Hematopoietic multipotent progenitor cell (in vitro differentiated cells): ENCODE data around the gene ABCB4. TPM values are rescaled to one million over a fixed set of nuclear protein-coding genes. Genes with fewer than 3 reads are reported as not detected.
"Not testable (repeated sequence)": the region's sequence is repeated elsewhere in the genome, so short reads cannot be mapped to it uniquely, and the experiment has no call there.

Experiments used
- DNase-seq, 3 donors: peaks; one replicate each; pipeline ENCODE4 v3.0.0-alpha.2; 2011 to 2015; ENCODE audit warnings: low read depth in 2 of 3, low spot score in 2 of 3
- total RNA-seq: library from RNA; depleted of rRNA; stranded (reverse); fragments of >200 nt; gene quantifications from one replicate; pipeline ENCODE4 v1.2.3, GENCODE V29; 2012

ABCB4 gene
- total RNA-seq, 1 donor: 0.27 TPM

DNA sequence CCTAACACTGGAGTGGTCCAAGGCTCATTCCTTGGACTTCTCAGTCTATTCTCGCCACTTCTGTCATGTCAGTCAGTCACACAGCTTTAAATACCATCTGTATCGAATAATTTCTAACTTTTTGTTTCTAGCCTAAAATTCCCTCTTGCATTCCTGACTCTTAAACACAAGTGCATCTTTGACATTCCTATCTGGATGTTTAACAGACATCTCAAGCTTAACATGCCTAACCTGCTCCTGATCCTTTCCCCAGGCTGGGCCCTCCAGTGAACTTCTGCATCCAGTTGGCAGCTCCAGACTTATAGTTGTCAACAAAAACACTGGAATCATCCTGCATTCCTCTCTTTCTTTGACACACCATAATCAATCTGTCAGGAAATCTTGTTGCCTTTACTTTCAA lies 4.5 kb upstream of the ABCB4 start:
- DNase-seq: no peak

DNA sequence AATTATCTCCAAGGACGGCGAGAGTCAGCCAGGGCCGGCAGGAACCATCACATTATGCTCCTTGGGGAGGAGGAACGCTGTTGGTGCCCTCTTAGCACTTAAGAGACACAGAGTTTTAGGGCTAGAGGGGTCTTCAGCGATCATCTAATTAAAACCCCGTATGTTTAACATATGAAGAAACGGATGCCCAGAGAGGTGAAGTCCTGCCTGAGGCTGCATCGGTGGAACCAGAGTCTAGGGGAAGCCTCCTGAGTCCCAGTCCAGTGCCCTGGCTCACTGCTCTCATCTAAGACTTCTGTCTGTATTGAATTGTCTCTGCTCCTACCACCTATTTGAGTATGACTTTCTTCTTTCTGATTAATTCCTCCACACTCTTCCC lies 688 bp upstream of the ABCB4 start:
- no peak for DNase-seq

DNA sequence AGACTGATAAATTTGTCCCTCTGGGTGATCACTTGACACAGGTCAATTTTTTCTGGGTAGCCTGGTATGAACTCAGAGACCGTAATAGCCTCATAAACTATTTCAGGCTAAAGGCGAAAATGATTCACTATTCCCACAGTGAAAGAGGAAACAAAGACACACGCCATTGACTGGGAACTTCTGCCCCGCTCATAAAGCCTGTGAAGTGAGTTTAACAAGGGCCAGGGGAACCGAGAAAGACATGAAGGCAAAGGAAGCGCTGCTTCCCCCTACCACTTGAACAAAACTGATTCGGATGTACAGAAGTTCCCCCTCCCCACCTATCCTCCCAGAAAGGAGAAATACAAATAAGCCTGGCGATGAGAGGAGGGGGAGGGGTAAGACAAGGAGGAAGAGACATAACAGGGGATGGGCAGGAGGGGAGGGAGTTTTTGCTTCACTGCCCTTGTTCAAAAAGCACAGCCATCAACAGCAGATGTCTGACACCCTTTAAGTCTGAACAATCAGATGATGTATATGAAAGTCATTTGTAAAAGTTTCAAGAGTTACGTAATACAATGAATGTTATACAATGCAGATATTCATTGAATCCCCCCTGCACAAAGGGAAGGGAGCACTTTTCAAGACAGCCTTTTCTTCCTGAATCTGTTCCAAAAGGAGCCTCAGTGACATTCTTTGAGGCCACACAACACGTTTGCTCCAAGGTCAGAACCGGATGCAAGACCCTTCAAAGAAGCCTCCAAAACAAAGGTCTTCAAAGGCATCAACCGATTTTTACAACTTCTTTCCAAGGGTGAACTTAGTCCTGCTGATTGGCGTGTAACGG lies 734 bp downstream of the ABCB4 start:
- peak in 2 of 3 donors; percentile 41 to 46 for DNase-seq

DNA sequence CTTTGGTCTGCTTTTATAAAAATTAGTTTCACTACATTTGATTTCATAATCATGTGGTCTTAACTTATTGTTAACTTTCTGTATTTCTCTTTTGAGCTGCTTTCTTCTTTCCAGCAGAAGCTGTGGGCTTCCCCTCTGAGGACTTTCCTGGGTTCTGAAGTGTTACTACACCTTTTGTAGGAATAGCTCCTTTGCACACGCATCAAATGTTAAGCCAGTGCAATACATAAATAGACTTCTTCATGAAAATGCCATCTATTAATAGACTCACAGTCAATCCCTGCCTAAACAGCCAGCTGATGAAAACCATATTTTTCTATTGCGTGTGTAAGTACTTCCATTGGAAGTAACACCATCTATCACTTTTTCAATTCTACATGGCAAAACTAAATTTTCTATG lies 1.5 kb downstream of the ABCB4 start:
- no peak for DNase-seq

DNA sequence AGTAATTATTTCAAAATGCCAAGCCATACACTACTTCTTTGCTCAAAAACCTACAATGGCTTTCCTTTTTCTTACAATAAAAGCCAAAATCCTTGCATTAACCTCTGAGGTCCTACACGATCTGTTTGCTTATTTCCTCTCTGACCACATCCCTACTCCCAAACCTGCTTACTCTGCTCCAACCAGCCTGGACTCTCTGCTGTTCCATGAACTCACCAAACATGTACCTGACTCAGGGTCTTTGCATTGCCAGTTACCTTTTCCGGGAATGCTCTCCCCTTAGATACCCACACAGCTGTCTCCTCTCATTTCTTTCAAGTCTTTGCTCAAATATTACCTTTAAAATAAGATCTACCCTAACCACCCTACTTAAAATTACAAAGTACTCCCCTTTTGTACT lies 2.3 kb downstream of the ABCB4 start:
- no peak for DNase-seq

DNA sequence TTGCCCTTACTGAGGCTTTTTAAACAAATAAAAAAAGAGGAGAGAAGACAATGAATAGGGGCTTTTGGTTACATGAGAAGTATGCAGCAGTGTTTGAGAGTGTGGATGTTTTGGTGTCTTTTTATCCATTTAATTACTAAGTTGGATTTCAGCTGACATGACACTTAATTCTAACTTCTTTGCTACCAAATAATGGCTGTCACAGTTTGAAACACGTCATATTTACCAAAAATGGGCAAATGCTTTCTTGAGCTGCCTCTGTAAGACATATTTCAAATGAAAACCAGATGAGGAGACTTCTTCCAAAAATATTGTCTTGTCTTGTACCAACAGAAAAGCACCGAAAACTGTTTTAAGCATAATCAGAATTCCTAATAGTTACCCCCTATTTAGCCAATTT lies 4.0 kb downstream of the ABCB4 start:
- DNase-seq: no peak

DNA sequence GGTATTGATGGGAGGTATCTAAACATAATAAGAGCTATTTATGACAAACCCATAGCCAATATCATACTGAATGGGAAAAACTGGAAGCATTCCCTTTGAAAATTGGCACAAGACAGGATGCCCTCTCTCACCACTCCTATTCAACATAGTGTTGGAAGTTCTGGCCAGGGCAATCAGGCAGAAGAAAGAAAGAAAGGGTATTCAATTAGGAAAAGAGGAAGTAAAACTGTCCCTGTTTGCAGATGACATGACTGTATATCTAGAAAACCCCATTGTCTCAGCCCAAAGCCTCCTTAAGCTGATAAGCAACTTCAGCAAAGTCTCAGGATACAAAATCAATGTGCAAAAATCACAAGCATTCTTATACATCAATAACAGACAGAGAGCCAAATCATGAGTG lies 6.3 kb downstream of the ABCB4 start:
- DNase-seq: not testable (repeated sequence)

DNA sequence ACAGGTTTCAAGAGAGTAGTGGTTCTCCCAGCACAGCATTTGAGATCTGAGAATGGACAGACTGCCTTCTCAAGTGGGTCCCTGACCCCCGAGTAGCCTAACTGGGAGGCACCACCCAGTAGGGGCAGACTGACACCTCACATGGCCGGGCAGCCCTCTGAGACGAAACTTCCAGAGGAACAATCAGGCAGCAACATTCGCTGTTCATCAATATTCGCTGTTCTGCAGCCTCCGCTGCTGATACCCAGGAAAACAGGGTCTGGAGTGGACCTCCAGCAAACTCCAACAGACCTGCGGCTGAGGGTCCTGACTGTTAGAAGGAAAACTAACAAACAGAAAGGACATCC lies 10.0 kb downstream of the ABCB4 start:
- not testable (repeated sequence) for DNase-seq

DNA sequence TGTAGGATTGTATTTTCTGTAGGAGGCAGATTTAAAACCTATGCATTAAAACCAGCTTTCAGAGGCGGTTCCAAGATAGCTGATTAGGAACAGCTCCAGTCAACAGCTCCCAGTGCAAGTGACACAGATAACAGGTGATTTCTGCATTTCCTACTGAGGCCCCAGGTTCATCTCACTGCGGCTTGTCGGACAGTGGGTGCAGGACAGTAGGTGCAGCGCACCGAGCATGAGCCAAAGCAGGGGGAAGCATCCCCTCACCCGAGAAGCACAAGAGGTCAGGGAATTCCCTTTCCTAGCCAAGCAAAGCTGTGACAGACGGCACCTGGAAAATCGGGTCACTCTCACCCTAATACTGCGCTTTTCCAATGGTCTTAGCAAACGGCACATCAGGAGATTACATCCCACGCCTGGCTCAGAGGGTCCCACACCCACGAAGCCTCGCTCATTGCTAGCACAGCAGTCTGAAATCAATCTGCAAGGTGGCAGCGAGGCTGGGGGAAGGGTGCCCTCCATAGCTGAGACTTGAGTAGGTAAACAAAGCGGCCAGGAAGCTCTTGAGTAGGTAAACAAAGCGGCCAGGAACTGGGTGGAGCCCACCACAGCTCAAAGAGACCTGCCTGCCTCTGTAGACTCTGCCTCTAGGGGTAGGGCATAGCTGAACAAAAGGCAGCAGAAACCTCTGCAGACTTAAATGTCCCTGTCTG lies 10.5 kb downstream of the ABCB4 start:
- DNase-seq: not testable (repeated sequence)

DNA sequence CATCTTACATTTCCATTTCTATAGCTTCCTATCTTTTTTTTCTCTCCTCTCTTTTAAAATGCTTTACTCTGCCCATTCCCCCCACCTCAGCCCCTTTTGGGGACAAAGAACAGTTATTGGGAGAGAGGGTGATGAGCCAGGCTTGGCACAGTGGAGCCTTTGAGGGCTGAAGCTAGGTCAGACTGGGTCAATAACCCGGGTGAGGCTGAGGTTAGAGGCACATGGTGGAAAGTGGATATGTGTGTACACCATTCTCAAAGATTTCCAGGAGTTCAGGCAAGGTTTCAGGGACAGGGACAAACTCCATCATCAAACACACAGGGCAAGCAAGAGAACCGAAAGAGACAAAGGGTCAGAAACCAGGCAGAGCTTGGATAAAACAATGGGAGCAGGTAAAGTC lies 11.5 kb downstream of the ABCB4 start:
- DNase-seq: no peak

DNA sequence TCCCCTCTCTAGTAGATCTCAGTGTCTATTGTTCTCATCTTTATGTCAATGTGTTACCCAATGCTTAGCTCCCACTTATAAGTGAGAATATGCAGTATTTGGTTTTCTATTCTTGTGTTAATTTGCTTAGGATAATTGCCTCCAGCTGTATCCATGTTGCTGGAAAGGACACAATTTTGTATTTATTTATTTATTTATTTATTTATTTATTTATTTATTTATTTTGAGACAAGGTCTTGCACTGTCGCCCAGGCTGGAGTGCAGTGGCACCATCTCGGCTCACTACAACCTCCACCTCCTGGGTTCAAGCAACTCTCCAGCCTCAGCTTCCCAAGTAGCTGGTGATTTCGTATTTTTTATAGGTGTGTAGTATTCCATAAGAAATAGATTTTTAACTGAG lies 15.0 kb downstream of the ABCB4 start:
- not testable (repeated sequence) for DNase-seq

DNA sequence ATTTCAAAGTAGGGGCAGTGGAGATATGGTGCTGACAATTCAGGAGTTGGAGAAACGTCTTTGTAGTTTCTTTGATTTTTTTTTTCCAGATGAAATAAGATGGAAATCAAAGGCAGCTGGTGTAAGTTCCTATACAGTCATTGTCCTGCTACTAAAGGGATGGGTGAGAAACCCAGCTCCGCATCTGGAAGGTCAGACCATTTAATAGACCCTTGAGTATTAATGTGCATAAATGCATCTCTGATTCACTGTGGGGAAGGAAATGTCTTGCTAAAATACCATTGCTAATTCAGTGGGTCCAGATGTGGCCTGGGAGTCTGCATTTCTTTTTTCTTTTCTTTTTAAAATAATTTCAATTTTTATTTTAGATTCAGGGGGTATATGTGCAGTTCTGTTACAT lies 15.5 kb downstream of the ABCB4 start:
- no peak for DNase-seq

DNA sequence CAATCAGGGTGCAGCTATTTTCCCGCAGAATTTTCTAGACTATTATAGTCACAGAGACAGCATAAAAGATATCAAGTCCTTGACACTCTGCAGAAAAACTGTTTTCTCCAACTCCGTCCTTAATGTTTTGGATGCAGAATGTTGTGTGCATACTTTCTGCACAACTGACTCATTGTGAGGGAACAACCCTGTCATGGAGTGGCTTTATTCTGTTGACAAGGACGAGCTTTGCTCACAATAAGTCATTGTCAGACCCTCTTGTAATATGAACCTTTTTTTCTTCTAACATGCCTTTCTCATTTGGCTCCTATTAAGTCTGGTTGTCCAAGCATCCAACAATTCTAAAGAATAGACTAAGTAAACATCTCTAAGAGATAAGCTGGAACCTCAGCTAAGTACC lies 17.3 kb downstream of the ABCB4 start:
- no peak for DNase-seq

DNA sequence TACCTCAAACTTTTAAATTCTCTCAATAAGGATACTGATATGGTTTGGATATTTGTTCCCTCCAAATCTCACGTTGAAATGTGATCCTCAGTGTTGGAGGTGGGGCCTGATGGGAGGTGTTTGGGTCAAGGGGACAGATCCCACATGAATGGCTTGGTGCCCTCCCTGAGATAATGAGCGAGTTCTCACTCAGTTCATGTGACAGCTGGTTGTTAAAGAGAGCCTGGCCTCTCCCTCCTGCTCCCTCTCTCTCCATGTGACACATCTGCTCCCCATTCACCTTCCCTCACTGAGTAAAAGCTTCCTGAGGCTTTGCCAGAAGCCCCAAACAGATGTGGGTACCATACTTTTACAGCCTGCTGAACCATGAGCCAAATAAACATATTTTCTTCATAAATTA lies 19.2 kb downstream of the ABCB4 start:
- no peak for DNase-seq

DNA sequence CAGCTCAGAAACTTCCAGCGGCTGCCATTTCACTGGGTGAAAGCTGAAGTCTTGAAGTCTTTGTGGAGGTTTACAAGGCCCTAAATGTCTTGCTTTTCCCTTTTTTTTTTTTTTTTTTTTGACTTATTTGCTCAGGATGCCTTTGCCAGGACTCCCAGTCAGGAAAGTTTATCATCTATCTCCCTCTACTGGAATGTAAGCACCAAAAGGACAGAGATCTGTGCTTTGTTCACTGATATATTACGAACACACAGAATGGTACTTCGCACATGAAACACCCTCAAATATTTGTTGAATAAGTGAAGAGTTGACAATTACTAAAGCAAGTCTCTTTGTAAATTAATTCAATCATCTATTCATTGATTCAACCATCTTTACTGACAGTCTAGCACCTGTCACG lies 23.2 kb downstream of the ABCB4 start:
- no peak for DNase-seq

DNA sequence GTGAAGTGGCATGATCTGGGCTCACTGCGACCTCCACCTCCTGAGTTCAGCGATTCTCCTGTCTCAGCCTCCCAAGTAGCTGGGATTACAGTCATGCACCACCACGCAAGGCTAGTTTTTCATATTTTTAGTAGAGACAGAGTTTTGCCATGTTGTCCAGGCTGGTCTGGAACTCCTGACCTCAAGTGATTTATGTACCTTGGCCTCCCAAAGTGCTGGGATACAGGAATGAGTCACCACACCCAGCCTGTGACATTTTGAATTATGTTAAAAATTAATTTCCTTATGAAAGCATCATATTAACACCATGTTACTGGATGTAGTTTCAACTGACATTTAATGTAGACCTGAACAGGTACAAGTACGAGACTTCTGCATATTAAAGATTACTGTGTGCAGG lies 24.3 kb downstream of the ABCB4 start:
- no peak for DNase-seq

DNA sequence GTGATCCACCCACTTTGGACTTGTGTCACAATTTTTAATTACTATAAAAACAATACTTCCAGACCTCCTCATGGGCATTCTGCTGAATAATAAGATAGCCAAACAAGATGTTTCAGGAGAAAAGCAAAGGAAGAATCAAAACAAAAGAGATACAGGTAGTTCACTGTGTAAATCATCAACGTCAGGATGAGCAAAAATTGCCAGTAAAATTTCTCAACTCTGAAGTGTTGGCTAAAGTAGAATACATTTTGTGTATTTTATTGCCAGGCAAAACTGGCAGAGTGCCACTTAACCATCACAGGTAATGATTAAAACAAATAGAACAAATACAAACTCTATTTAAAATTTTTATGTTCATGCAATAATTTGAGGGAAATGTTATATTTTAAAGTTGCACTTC lies 24.8 kb downstream of the ABCB4 start:
- no peak for DNase-seq

DNA sequence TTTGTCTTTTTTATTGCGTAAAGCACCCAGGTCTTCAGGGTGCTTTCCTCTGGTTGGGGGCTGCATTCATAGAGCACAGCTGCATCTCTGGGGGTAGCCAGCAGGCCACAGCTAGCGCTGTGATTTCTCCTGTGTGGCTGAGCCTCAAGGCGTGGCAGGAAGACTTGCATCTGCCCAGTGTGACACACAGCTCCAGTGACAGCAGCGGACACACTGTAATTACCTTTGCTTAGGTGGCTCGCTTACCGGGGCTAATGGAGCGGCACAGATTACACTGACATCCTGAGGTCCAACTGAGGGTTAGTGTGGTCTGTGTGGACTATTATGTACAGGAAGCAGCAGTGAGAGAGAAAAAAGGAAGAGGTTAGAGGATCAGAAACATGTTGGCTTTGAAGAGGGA lies 27.1 kb downstream of the ABCB4 start:
- peak in 1 of 3 donors; percentile 15 for DNase-seq

DNA sequence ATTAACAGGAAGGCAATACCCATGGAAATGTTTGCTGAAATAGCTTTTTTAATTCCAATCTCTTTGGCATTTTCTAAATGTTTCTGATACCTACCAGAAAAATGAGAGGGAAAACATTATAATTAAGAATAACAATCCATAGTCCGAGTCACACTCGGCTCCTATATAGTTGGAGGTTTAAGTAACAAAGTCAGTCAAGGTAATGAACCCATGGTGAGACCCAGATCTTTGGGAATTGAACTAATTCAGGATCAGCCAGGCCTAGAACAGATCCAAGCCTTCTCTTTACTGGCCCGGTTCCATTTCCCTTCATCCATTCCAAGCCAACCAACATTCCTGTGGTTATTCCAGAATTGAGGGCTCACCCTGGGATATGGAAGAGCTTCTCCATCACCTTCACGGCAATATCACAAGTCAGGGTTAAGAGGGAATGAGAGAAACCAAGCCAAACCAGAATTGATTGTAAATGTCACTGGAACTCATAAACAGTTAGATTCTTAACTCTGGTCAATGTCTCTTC lies 28.3 kb downstream of the ABCB4 start:
- no peak for DNase-seq

DNA sequence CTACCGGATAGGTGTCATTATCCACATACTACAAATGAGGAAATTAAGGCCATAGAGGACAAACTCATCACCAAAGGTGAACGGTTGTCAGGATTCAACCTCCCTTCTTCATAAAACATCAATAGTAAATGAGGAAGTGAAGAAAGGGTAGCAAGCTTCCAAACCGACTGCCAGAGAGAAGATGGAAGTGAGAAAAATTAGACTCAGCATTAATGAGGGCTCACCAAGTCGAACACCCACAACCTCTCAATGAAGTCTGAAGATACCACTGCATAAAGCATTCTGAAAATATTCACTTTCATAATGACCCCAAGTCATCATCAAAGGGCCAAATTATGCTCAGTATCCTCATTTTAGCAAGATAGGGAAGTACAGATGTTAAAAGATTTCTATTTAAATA lies 29.6 kb downstream of the ABCB4 start:
- peak in 1 of 3 donors; percentile 9 for DNase-seq

DNA sequence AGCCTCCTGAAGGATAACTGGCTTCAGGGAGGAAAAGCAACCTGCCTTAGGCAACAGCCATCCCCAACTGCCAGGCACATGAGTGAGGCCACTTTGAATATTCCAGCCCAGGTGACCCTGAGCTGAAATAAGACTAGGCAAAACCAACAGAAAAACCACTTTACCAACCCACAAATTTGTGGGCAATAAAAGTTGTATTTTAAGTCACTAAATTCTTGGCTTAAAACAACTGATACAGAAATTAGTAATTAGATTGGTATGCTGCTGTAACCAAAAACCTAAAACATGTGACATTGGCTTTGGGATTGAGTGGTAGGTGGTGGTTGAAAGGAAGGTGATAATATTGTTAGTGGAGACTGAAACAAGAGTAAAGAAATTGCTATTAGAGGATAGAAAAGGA lies 39.9 kb downstream of the ABCB4 start:
- DNase-seq: no peak

DNA sequence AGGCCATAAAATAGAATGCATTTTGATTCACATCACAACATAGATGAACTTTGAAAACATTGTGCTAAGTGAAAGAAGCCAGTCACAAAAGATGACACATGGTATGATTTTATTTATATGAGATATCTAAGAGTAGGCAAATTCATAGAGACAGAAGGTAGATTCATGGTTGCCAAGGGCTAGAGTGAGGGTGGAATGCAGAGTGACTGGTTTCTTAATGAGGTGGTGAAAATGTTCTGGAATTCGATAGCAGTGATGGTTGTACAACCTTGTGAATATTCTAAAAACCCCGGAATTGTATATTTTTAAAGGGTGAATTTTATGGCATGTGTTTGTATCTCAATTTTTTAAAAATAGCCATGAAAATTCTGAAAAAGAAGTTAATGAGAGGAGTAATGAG lies 42.9 kb downstream of the ABCB4 start:
- DNase-seq: no peak
